Measurements from ENCODE around the gene OFD1.

OFD1 gene

DNA sequence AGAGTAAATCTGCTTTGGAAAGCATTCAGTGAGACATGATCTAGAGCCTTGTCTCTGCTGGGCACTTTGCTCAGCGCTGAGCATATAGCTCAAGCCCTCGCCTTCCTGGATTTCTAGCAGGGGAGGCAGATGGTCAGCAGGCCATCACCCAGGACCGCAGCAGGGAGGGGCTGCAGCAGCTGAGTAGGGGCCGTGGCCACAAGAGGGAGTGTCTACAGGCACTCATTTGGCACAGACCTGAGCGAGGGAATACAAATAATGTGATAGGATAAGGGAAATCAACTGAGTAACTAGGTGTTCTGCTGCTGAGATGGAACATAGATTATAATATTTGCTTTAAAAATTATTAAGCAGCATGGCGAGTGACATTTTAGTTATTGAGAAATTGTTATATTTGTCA, 30.2 kb downstream of the OFD1 start:
- H3K36me3 ChIP-seq (ENCODE audit: control insufficient read depth, insufficient read depth, low read length): no peaks in the 10 kb centered on the region
- no peaks in the 10 kb centered on the region for H3K4me1 ChIP-seq (ENCODE audit: control insufficient read depth, insufficient read depth, low read length)
- peak overlapping the region; percentile 16 for H3K27ac ChIP-seq (ENCODE audit: insufficient read depth, low read depth, low read length, poor library complexity, severe bottlenecking)
- H3K4me3 ChIP-seq (ENCODE audit: insufficient read depth, low read depth, low read length): no peak overlapping the region
- 36 to 49% methylated on average over 5 to 6 of the region's 6 CpGs for WGBS, 2 experiments
- H3K9me3 ChIP-seq (ENCODE audit: control insufficient read depth, low read length): no peaks in the 10 kb centered on the region
- H3K27me3 ChIP-seq (ENCODE audit: control insufficient read depth, insufficient read depth, low read length, poor library complexity, severe bottlenecking): no peaks in the 10 kb centered on the region

- peaks cover 8% of the 10 kb centered on the region for H3K36me3 ChIP-seq (ENCODE audit: control insufficient read depth, insufficient read depth, low read length)
- no peaks in the 10 kb centered on the region for H3K27me3 ChIP-seq (ENCODE audit: control insufficient read depth, insufficient read depth, low read length, poor library complexity, severe bottlenecking)
- no peak overlapping the region for H3K4me3 ChIP-seq (ENCODE audit: insufficient read depth, low read depth, low read length)
- no peaks in the 10 kb centered on the region for H3K4me1 ChIP-seq (ENCODE audit: control insufficient read depth, insufficient read depth, low read length)
- 90 to 100% methylated on average over 1 to 3 of the region's 4 CpGs for WGBS, 2 experiments
- H3K9me3 ChIP-seq (ENCODE audit: control insufficient read depth, low read length): no peaks in the 10 kb centered on the region
- no peak overlapping the region for H3K27ac ChIP-seq (ENCODE audit: insufficient read depth, low read depth, low read length, poor library complexity, severe bottlenecking)
These were observed 34.4 kb downstream of the OFD1 start for GRCh38 chrX:13768939-13769338.

GRCh38 chrX:13770013-13770535, 35.5 kb downstream of the OFD1 start:
- Histone ChIP-seq H3K4me1 (ENCODE audit: control insufficient read depth, insufficient read depth, low read length) (no peaks in the 10 kb centered on the region), H3K9me3 (ENCODE audit: control insufficient read depth, low read length) (no peaks in the 10 kb centered on the region), H3K27me3 (ENCODE audit: control insufficient read depth, insufficient read depth, low read length, poor library complexity, severe bottlenecking) (no peaks in the 10 kb centered on the region), H3K4me3 (ENCODE audit: insufficient read depth, low read depth, low read length) (no peak overlapping the region), H3K27ac (ENCODE audit: insufficient read depth, low read depth, low read length, poor library complexity, severe bottlenecking) (no peak overlapping the region), H3K36me3 (ENCODE audit: control insufficient read depth, insufficient read depth, low read length) (peaks cover 8% of the 10 kb centered on the region)
- 100% methylated on average over 1 to 2 of the region's 3 CpGs for WGBS, 2 experiments

DNA sequence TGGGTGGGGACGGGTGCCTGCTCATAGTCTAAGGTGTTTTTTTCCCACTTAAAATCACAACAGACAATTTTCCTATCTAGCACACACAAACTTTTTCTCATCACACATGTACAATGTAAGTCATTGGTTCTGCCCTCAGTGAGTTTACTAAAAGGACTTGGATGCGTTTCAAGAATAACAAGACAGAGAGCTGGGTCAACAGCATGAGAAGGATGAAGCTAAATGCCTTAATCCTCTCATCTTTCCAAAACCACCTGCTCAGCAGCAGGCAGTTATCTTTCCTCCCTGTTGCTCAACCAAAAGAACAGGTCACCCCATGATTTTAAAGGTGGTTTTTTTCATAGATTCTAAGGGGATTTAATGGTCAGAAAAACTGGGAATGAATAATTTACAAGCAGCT, 40.1 kb downstream of the OFD1 start:
- WGBS, 2 experiments: 88 to 100% methylated on average over 1 to 2 of the region's 2 CpGs
- no peak overlapping the region for H3K4me3 ChIP-seq (ENCODE audit: insufficient read depth, low read depth, low read length)
- no peak overlapping the region for H3K27ac ChIP-seq (ENCODE audit: insufficient read depth, low read depth, low read length, poor library complexity, severe bottlenecking)
- no peaks in the 10 kb centered on the region for H3K9me3 ChIP-seq (ENCODE audit: control insufficient read depth, low read length)
- H3K4me1 ChIP-seq (ENCODE audit: control insufficient read depth, insufficient read depth, low read length): no peaks in the 10 kb centered on the region
- peaks cover 8% of the 10 kb centered on the region for H3K36me3 ChIP-seq (ENCODE audit: control insufficient read depth, insufficient read depth, low read length)
- H3K27me3 ChIP-seq (ENCODE audit: control insufficient read depth, insufficient read depth, low read length, poor library complexity, severe bottlenecking): no peaks in the 10 kb centered on the region

DNA sequence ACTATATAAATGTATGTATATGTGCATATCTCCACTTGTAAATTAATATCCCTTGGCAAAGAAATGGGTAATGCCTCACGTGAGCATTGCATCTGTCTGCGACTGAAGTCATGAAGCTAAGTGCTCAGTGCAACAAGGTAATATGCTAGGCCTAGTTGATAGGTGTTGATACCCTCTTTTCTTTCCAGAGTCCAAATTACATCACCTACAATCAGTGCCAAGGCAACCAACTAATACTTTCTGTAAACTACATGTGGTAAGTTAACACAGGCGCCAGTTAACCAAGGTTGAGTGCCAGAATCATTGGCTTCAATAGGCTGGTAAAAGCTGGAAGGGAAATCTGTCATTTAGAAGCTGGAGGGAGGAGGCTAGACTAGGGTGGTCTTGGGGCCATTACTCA, 41.3 kb downstream of the OFD1 start:
- 98 to 100% methylated on average over 1 to 3 of the region's 3 CpGs for WGBS, 2 experiments
- H3K27me3 ChIP-seq (ENCODE audit: control insufficient read depth, insufficient read depth, low read length, poor library complexity, severe bottlenecking): no peaks in the 10 kb centered on the region
- peaks cover 8% of the 10 kb centered on the region for H3K36me3 ChIP-seq (ENCODE audit: control insufficient read depth, insufficient read depth, low read length)
- no peak overlapping the region for H3K27ac ChIP-seq (ENCODE audit: insufficient read depth, low read depth, low read length, poor library complexity, severe bottlenecking)
- H3K9me3 ChIP-seq (ENCODE audit: control insufficient read depth, low read length): no peaks in the 10 kb centered on the region
- H3K4me3 ChIP-seq (ENCODE audit: insufficient read depth, low read depth, low read length): no peak overlapping the region
- H3K4me1 ChIP-seq (ENCODE audit: control insufficient read depth, insufficient read depth, low read length): peaks cover 2% of the 10 kb centered on the region

DNA sequence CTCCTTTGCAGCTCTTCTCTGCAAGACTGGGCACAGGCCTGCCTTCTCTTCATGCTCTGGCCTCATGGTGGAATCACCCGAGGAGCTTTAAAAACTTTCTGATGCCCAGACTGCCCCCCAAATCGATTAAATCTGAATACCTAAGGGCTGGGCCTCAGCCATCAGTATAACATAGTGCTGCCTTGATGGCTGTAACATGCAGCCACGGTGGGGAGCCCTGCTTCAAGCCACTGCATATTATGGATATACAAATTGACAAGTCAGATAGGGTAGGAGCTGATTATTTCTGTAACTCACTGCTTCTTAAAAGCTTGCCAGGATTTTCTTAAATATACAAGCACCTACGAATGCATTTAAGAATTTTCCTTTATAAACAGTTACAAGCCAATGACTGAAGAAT, 41.8 kb downstream of the OFD1 start:
- 82 to 94% methylated on average over 3 to 4 of the region's 4 CpGs for WGBS, 2 experiments
- H3K4me3 ChIP-seq (ENCODE audit: insufficient read depth, low read depth, low read length): no peak overlapping the region
- no peak overlapping the region for H3K27ac ChIP-seq (ENCODE audit: insufficient read depth, low read depth, low read length, poor library complexity, severe bottlenecking)
- no peaks in the 10 kb centered on the region for H3K9me3 ChIP-seq (ENCODE audit: control insufficient read depth, low read length)
- peaks cover 8% of the 10 kb centered on the region for H3K36me3 ChIP-seq (ENCODE audit: control insufficient read depth, insufficient read depth, low read length)
- H3K4me1 ChIP-seq (ENCODE audit: control insufficient read depth, insufficient read depth, low read length): peaks cover 4% of the 10 kb centered on the region
- H3K27me3 ChIP-seq (ENCODE audit: control insufficient read depth, insufficient read depth, low read length, poor library complexity, severe bottlenecking): no peaks in the 10 kb centered on the region

DNA sequence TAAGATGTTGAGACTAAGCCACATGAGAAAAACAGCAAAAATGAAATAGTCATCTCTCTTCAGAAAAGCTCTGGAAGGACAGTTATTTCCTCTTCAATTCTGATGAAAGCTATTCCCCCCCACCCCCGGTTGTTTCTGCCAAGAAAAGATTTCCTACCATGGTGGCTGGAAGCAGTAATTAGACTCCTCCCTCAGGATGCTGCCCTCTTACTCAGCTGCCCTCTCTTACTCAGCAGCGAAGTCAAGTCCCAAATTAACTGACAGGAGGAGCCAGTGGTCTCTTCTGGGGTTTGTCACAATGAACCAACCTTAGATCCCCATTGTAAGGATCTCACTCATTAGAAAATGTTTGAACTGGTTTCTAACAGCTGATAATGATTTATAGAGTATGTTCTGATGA, 44.4 kb downstream of the OFD1 start:
- H3K36me3 ChIP-seq (ENCODE audit: control insufficient read depth, insufficient read depth, low read length): no peaks in the 10 kb centered on the region

GRCh38 chrX:13780868-13781427, 46.4 kb downstream of the OFD1 start:
- Histone ChIP-seq H3K27ac (ENCODE audit: insufficient read depth, low read depth, low read length, poor library complexity, severe bottlenecking) (no peak overlapping the region), H3K36me3 (ENCODE audit: control insufficient read depth, insufficient read depth, low read length) (no peaks in the 10 kb centered on the region), H3K4me1 (ENCODE audit: control insufficient read depth, insufficient read depth, low read length) (peaks cover 4% of the 10 kb centered on the region), H3K9me3 (ENCODE audit: control insufficient read depth, low read length) (no peaks in the 10 kb centered on the region), H3K27me3 (ENCODE audit: control insufficient read depth, insufficient read depth, low read length, poor library complexity, severe bottlenecking) (no peaks in the 10 kb centered on the region), H3K4me3 (ENCODE audit: insufficient read depth, low read depth, low read length) (no peak overlapping the region)
- WGBS, 2 experiments: 72 to 78% methylated on average over 7 of the region's 7 CpGs

More for the DNA sequence above, 44.4 kb downstream of the OFD1 start:
- H3K9me3 ChIP-seq (ENCODE audit: control insufficient read depth, low read length): no peaks in the 10 kb centered on the region
- 42 to 64% methylated on average over 1 to 2 of the region's 2 CpGs for WGBS, 2 experiments
- H3K27ac ChIP-seq (ENCODE audit: insufficient read depth, low read depth, low read length, poor library complexity, severe bottlenecking): no peak overlapping the region
- peaks cover 4% of the 10 kb centered on the region for H3K4me1 ChIP-seq (ENCODE audit: control insufficient read depth, insufficient read depth, low read length)
- H3K27me3 ChIP-seq (ENCODE audit: control insufficient read depth, insufficient read depth, low read length, poor library complexity, severe bottlenecking): no peaks in the 10 kb centered on the region
- H3K4me3 ChIP-seq (ENCODE audit: insufficient read depth, low read depth, low read length): no peak overlapping the region

DNA sequence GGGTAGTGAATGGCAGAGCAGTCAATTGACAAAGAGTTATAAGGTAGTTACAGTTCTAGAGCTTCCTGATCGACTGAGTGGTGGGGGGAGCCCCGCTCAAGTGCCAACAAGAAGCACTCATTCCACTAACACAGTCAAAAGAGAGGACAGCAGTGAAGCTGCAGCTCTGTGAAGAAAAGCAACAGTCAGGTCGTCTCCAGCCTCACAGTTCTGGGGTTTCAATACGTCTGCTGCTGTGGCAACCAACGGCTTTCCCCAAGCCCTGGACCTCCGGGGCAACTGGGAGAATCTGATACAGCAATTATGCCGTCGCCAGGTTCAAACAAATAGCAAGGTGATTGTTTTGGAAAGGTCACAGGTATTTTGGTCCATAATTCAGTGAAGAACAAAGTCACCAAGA, 51.5 kb downstream of the OFD1 start:
- Histone ChIP-seq H3K27ac (ENCODE audit: insufficient read depth, low read depth, low read length, poor library complexity, severe bottlenecking) (no peak overlapping the region), H3K4me1 (ENCODE audit: control insufficient read depth, insufficient read depth, low read length) (no peaks in the 10 kb centered on the region), H3K27me3 (ENCODE audit: control insufficient read depth, insufficient read depth, low read length, poor library complexity, severe bottlenecking) (no peaks in the 10 kb centered on the region), H3K36me3 (ENCODE audit: control insufficient read depth, insufficient read depth, low read length) (no peaks in the 10 kb centered on the region), H3K9me3 (ENCODE audit: control insufficient read depth, low read length) (no peaks in the 10 kb centered on the region), H3K4me3 (ENCODE audit: insufficient read depth, low read depth, low read length) (no peak overlapping the region)
- 88 to 90% methylated on average over 6 to 8 of the region's 8 CpGs for WGBS, 2 experiments

- H3K36me3 ChIP-seq (ENCODE audit: control insufficient read depth, insufficient read depth, low read length): no peaks in the 10 kb centered on the region
- 89 to 91% methylated on average over 4 to 6 of the region's 6 CpGs for WGBS, 2 experiments
- no peaks in the 10 kb centered on the region for H3K4me1 ChIP-seq (ENCODE audit: control insufficient read depth, insufficient read depth, low read length)
- H3K9me3 ChIP-seq (ENCODE audit: control insufficient read depth, low read length): no peaks in the 10 kb centered on the region
- no peak overlapping the region for H3K4me3 ChIP-seq (ENCODE audit: insufficient read depth, low read depth, low read length)
- no peaks in the 10 kb centered on the region for H3K27me3 ChIP-seq (ENCODE audit: control insufficient read depth, insufficient read depth, low read length, poor library complexity, severe bottlenecking)
- H3K27ac ChIP-seq (ENCODE audit: insufficient read depth, low read depth, low read length, poor library complexity, severe bottlenecking): no peak overlapping the region
These were observed 55.9 kb downstream of the OFD1 start for GRCh38 chrX:13790206-13791131.

Measured in ectodermal cell (in vitro differentiated cells).